ENCODE results near the gene SRXN1.
A peak's percentile ranks its signal among the peaks of the same experiment; 100 is the strongest.

The SRXN1 gene

DNA sequence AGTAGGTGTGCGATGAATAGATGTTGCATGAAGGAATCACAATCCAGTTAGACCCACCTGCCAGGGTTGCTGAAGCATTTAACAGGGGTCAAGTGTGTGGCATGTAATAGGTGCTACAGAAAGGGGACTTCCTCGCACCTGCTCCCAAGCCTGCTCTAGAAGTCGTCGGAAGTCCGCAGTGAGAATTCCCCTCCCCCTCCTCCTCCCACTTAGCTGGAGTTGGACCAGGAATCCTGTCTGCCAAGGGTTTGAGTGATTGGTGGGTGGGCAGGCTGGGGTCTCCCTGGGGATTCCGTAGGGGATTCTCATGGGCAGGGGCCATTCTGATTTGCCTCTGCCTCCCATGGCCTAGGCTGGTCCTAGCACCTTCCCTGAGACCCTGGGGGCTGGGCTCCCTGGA is 12.3 kb upstream of the SRXN1 start:
- Mint-ChIP-seq H3K36me3 (no peaks in the 10 kb centered on the region), H3K4me3 (no peak overlapping the region), H3K27ac (no peak overlapping the region), H3K9me3 (no peaks in the 10 kb centered on the region), H3K4me1 (peaks cover 14% of the 10 kb centered on the region), H3K27me3 (peaks cover 45% of the 10 kb centered on the region)

DNA sequence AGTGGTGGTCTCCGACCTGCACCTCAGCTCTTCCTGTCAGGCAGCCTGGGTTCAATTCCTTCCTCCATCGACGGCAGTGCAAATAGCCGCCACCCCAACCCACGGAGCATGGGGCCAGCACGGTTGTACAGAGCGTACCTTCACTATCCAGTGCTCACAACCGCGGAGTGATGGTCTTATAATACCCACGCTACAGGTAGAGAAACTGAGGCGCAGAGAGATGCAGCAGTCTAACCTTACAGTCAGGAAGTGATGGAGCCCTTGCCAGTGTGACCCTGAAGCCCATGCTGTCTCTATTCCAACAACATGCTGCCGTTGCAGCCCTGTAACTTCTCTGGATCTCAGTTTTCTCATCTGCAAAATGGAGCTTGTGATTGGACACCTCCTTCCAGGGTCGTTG is 11.6 kb upstream of the SRXN1 start:
- Mint-ChIP-seq H3K4me1 (peaks cover 14% of the 10 kb centered on the region), H3K36me3 (no peaks in the 10 kb centered on the region), H3K9me3 (no peaks in the 10 kb centered on the region), H3K27me3 (peaks cover 42% of the 10 kb centered on the region), H3K27ac (no peak overlapping the region), H3K4me3 (no peak overlapping the region)

- H3K9me3 Mint-ChIP-seq = no peaks in the 10 kb centered on the region
- no peaks in the 10 kb centered on the region for H3K36me3 Mint-ChIP-seq
- H3K27ac Mint-ChIP-seq = no peak overlapping the region
- H3K27me3 Mint-ChIP-seq = peaks cover 42% of the 10 kb centered on the region
- H3K4me3 Mint-ChIP-seq = no peak overlapping the region
- H3K4me1 Mint-ChIP-seq = peaks cover 14% of the 10 kb centered on the region
These were observed 11.2 kb upstream of the SRXN1 start for GRCh38 chr20:664151-664550.

GRCh38 chr20:663315-664090 is 10.5 kb upstream of the SRXN1 start:
- H3K4me3 Mint-ChIP-seq = no peak overlapping the region
- H3K36me3 Mint-ChIP-seq = no peaks in the 10 kb centered on the region
- peaks cover 38% of the 10 kb centered on the region for H3K27me3 Mint-ChIP-seq
- H3K9me3 Mint-ChIP-seq = no peaks in the 10 kb centered on the region
- peaks cover 14% of the 10 kb centered on the region for H3K4me1 Mint-ChIP-seq
- no peak overlapping the region for H3K27ac Mint-ChIP-seq

GRCh38 chr20:662277-663192 is 9.5 kb upstream of the SRXN1 start:
- Mint-ChIP-seq H3K36me3 (no peaks in the 10 kb centered on the region), H3K4me1 (peaks cover 14% of the 10 kb centered on the region), H3K27me3 (peaks cover 36% of the 10 kb centered on the region), H3K9me3 (no peaks in the 10 kb centered on the region), H3K4me3 (no peak overlapping the region), H3K27ac (no peak overlapping the region)

DNA sequence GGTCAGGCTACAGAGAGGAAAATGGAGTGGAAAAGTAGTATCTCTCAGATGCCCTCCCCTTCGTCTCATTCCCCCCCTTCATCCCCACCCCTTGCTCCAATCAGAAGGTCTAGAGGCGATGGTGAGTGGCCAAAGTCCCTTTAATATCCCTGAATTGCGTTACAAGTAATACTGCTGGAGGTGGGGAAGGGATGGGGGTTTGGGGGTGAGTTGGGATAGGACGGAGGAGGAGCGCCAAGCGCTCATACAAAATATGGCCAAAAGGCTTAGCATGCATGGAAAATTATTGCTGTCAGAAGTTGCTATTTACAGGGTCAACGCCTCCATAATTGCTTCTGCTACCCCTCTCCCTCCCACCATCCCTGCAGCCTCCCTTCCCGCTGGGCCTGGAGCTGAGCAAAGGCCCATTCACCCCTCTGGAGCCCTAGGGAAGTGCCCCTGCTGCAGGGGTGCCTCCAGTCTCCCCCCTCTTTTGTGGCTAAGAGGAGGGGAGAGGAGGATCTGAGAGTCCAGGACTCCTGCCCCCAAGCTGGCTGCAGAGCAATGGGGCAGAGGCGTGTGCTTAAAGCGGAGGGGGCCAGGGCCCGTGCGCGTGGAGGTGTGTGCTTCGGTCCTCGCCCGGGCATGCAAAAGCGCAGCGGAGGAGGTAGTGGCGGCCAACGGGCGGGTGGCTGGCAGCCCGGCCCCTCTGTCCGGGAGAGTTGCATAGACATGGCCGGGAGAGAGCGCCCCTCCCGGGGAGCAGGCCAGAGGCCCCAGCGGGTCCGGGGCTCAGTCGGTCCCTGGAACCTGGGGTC is 8.7 kb upstream of the SRXN1 start:
- H3K4me1 Mint-ChIP-seq = peaks cover 14% of the 10 kb centered on the region
- H3K27ac Mint-ChIP-seq = no peak overlapping the region
- H3K27me3 Mint-ChIP-seq = peaks cover 30% of the 10 kb centered on the region
- no peaks in the 10 kb centered on the region for H3K36me3 Mint-ChIP-seq
- H3K9me3 Mint-ChIP-seq = no peaks in the 10 kb centered on the region
- H3K4me3 Mint-ChIP-seq = no peak overlapping the region

- Mint-ChIP-seq H3K27me3 (peaks cover 15% of the 10 kb centered on the region), H3K4me1 (peaks cover 20% of the 10 kb centered on the region), H3K36me3 (no peaks in the 10 kb centered on the region), H3K27ac (no peak overlapping the region), H3K9me3 (no peaks in the 10 kb centered on the region), H3K4me3 (no peak overlapping the region)
These were observed 5.8 kb upstream of the SRXN1 start for GRCh38 chr20:658731-659291.

DNA sequence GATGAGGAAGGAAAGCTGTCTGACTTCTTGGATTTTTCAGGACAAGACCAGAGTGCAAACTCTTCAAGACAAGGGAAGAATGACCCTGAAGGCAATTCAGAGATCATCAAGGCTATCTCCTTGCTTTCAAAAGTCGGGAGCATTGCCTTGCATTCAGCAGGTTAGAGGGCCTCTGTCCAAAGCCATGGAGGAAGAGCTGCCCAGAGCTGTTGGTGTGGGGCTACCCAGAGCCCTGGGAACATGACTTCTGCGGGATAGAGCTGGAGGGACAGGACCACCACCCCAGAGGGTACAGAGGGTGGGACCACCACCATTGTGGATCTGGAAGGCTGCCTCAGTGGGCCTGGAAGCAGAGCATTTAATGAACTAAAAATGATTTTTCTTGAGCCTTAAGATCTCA is 5.2 kb upstream of the SRXN1 start:
- Mint-ChIP-seq H3K9me3 (no peaks in the 10 kb centered on the region), H3K4me1 (peaks cover 22% of the 10 kb centered on the region), H3K4me3 (no peak overlapping the region), H3K27ac (no peak overlapping the region), H3K36me3 (no peaks in the 10 kb centered on the region), H3K27me3 (peaks cover 15% of the 10 kb centered on the region)

GRCh38 chr20:655726-656624 is 3.0 kb upstream of the SRXN1 start:
- Mint-ChIP-seq H3K4me1 (peaks cover 27% of the 10 kb centered on the region), H3K27ac (no peak overlapping the region), H3K36me3 (no peaks in the 10 kb centered on the region)

GRCh38 chr20:654417-654750 is 1.4 kb upstream of the SRXN1 start:
- Mint-ChIP-seq H3K27ac (peak overlapping the region; percentile 72), H3K27me3 (no peaks in the 10 kb centered on the region), H3K36me3 (peaks cover 3% of the 10 kb centered on the region), H3K4me3 (peak overlapping the region; percentile 40), H3K4me1 (peaks cover 25% of the 10 kb centered on the region), H3K9me3 (no peaks in the 10 kb centered on the region)

More at GRCh38 chr20:655726-656624, 3.0 kb upstream of the SRXN1 start:
- H3K9me3 Mint-ChIP-seq = no peaks in the 10 kb centered on the region
- H3K27me3 Mint-ChIP-seq = peaks cover 4% of the 10 kb centered on the region
- H3K4me3 Mint-ChIP-seq = no peak overlapping the region

DNA sequence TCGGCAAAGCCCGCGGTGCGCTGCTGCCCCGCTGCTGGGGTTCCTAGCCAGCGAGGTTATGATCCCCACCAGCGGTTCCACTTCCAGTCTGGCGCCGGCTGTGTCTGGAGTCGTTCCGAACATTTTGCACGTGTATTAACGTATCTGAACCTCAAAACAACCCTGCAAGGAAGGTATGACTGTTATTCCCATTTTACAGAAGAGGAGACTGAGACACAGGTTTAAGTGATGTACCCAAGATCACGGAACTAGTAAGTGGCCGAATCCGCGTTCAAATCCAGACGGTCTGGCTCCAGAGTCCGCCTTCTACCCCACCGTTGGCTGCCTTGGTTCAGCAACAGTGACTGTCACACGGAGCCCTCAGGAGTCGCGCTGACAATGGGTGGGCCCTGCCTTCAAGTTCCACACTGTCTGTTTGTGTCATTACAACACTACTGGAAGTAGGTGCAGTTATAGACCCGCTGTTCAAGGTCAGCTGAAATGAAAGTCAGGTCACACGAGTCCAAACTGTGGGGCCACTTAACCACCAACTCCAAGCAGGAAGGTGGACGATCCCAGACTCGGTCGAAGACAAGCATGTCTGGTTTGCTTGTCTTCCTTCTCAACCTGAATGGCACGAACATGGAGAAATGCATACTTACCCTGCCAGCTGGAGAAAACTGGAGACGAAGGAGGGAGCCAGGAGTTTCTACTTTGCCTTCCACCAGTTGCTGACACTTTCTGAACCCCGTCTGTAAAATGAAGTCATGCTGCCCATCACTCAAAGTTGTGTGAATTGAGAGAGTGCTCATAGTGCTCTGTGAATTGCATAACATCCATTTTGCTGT is 803 bp upstream of the SRXN1 start:
- peak overlapping the region; percentile 75 for H3K4me3 Mint-ChIP-seq
- no peaks in the 10 kb centered on the region for H3K9me3 Mint-ChIP-seq
- H3K27me3 Mint-ChIP-seq = no peaks in the 10 kb centered on the region
- H3K27ac Mint-ChIP-seq = peak overlapping the region; percentile 72
- peaks cover 25% of the 10 kb centered on the region for H3K4me1 Mint-ChIP-seq
- H3K36me3 Mint-ChIP-seq = peaks cover 3% of the 10 kb centered on the region

- Mint-ChIP-seq H3K9me3 (no peaks in the 10 kb centered on the region), H3K27ac (peak overlapping the region; percentile 63), H3K36me3 (peaks cover 7% of the 10 kb centered on the region), H3K4me1 (peaks cover 25% of the 10 kb centered on the region), H3K4me3 (peak overlapping the region; percentile 87), H3K27me3 (no peaks in the 10 kb centered on the region)
These were observed 338 bp downstream of the SRXN1 start for GRCh38 chr20:652615-653109.

- peaks cover 7% of the 10 kb centered on the region for H3K36me3 Mint-ChIP-seq
- H3K9me3 Mint-ChIP-seq = no peaks in the 10 kb centered on the region
- H3K4me3 Mint-ChIP-seq = peak overlapping the region; percentile 87
- no peaks in the 10 kb centered on the region for H3K27me3 Mint-ChIP-seq
- peaks cover 25% of the 10 kb centered on the region for H3K4me1 Mint-ChIP-seq
- H3K27ac Mint-ChIP-seq = peak overlapping the region; percentile 63
These were observed 1.0 kb downstream of the SRXN1 start for GRCh38 chr20:651713-652614.

Data from activated naive CD4-positive, alpha-beta T cell treated with anti-CD3 and anti-CD28 coated beads, Interleukin-2, amount 50 U/mL, for 24 hours (primary cell).